ENCODE data around the gene PTDSS2. TPM values are rescaled to one million over a fixed set of nuclear protein-coding genes. Genes with fewer than 3 reads are reported as not detected.
A peak's percentile ranks its signal among the peaks of the same experiment; 100 is the strongest.

Gene PTDSS2
- total and polyA plus RNA-seq, 9 of the 15 experiments (the other 6 are each of a cell fraction or from before 2014, with no cell fraction given) = 0.45 to 53.9 (median 17.2) TPM

DNA sequence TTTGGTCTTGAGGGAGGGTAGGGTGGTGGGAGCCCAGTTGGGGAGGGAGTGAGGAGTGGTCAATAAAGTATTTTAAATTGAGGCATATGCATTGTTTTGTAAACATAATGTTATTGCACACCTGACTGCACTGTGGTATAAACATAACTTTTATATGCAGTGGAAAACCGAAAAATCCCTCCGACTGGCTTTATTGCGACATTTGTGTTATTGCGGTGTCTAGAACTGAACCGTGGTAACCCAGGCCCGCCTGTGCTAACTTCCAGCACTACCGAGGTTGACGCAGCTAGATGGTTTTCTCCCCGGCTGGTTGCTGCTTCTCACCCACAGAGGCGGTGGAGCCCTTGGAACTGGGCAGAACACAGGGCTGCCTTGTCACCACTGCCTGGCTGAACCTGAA, 64.5 kb downstream of the PTDSS2 start:
- Histone ChIP-seq H3K9me1 (ENCODE audit: control insufficient read depth, insufficient read depth, low read length) (no peaks in the 10 kb centered on the region), H3K4me2 (ENCODE audit: insufficient read depth, low read length) (no peak overlapping the region), H3K27ac (ENCODE audit: extremely low read depth, low read depth, low read length) (no peak overlapping the region), H2AFZ (ENCODE audit: low read depth, low read length) (no peak overlapping the region), H3K9ac (ENCODE audit: insufficient read depth in 1 of 2, low read depth in 2 of 2, low read length in 2 of 2) (no peak overlapping the region), H3K36me3 (ENCODE audit: control insufficient read depth, insufficient read depth, low read length) (peaks cover 34% of the 10 kb centered on the region; the same call in 2 of the 3 replicates), H3K79me2 (ENCODE audit: control insufficient read depth, insufficient read depth, low read length) (no peaks in the 10 kb centered on the region), H3K27me3 (ENCODE audit: control insufficient read depth in 2 of 2, insufficient read depth in 2 of 2, low read length in 2 of 2) (no peaks in the 10 kb centered on the region), H3K9me3 (replicated peaks; ENCODE audit: control insufficient read depth, insufficient read depth, low read depth, low read length) (peaks cover 4% of the 10 kb centered on the region), H3K4me3 (no peak overlapping the region), H3K4me1 (replicated peaks in 1 of 2; ENCODE audit: control insufficient read depth in 2 of 2, insufficient read depth in 2 of 2, low read length in 2 of 2) (peaks cover 0 to 12% of the 10 kb centered on the region in 2 experiments; a peak in 3 of 5 replicates), H4K20me1 (replicated peaks; ENCODE audit: control insufficient read depth, insufficient read depth, low read length) (no peaks in the 10 kb centered on the region)
- DNase-seq (ENCODE audit: extremely low read depth in 1 of 4, low spot score in 3 of 4) (no peak), ATAC-seq (no peak), FAIRE-seq (no peak)
- intact Hi-C loops (cut with micrococcal nuclease) = loop anchor here (5.0 kb wide), 1 partner anchor 72 kb away; the partner anchor contains the start of gene ANO9
- CTCF ChIA-PET (ENCODE audit: low intra/inter-chr PET ratio) = no interaction called here
- no TSS peak for BruUV-seq (replicated peaks)
- TF ChIP-seq CEBPG (CRISPR knock-in tag; IDR thresholded peaks at IDR 0.05) (no peak), CEBPG (tag; conservative IDR thresholded peaks at IDR 0.05 in 1 of 2, IDR thresholded peaks at IDR 0.05 in 1 of 2) (0 out of 4 replicates have a peak, but pooled peaks of 1 of the 2 experiments have one; percentile 19), DNMT1 (IDR thresholded peaks at IDR 0.05) (no peak), PHF20 (IDR thresholded peaks at IDR 0.05; ENCODE audit: partially characterized antibody) (no peak), SUPT5H (IDR thresholded peaks at IDR 0.05) (no peak), CHCHD3 (CRISPR knock-in tag; IDR thresholded peaks at IDR 0.05) (no peak), CEBPB (tag; IDR thresholded peaks at IDR 0.05) (peak; percentile 69), RFX5 (IDR thresholded peaks at IDR 0.05; ENCODE audit: low read depth, low read length) (no peak)
- POLR2A ChIA-PET = no interaction called here
- 93% methylated on average over 10 of the region's 10 CpGs for WGBS (ENCODE audit: insufficient coverage, low coverage, missing lambda C conversion rate)
- in situ Hi-C loops (cut with MboI) = loop anchor here (5.0 kb wide), 1 partner anchor 317 kb away; a partner anchor contains a TSS
